ENCODE data around the gene IFT57.
A peak's percentile ranks its signal among the peaks of the same experiment; 100 is the strongest.

Gene IFT57

DNA sequence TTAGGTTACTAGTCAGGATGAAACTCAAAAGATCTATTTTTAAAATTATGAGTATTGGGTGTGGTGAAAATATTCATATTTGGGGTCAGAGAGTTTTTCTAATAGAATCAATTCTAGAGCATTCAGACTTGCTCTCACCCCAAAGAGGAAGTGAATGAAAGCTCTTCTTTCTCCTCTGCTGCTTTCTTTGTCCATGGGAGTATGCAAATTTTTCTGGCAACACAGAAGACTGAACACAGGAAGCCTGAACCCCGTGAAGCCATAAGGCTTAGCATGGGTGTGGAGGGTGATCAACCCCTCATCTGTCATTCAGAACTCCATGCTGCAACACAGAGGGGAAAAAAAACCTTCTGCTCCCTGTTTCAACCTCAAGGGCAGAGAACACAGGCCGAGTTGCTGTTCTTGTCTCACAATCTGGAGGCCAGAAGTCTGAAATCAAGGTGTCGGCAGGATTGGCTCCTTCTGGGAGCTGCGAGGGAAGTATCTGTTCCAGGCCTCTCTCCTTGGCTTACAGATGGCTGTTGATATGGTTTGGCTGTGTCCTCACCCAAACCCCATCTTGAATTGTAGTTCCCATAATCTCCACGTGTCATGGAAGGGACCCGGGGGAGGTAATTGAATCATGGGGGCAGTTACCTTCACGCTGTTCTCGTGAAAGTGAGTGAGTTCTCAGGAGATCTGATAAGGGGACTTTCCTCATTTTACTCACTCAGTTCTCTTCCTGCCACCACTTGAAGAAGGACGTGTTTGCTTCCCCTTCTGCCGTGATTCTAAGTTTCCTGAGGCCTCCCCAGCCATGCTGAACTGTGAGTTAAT is 97.7 kb downstream of the IFT57 start:
- DNase-seq = peak in 3 of 4 experiments; percentile 19 to 59 (median 35)

DNA sequence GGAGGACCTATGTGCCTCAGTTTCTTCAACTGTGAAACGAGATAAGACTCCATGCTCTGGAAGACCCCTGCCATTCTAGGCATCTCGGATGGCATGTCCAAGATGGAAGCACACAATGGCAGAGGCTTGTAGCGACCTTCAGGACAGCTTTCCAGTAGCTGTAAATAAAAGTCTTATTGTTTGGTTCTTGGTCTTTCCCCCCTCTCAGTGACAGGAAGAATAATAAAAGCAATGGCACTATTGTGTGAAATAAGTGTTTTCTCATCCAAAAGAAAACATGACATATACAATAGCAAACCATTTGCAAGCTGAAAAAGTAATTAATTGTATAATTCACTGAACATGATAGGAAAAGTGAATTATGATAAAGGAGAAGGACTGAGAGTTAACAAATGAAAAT is 98.9 kb downstream of the IFT57 start:
- DNase-seq = no peak

GRCh38 chr3:108122276-108122675 is 99.9 kb downstream of the IFT57 start:
- DNase-seq = no peak

DNA sequence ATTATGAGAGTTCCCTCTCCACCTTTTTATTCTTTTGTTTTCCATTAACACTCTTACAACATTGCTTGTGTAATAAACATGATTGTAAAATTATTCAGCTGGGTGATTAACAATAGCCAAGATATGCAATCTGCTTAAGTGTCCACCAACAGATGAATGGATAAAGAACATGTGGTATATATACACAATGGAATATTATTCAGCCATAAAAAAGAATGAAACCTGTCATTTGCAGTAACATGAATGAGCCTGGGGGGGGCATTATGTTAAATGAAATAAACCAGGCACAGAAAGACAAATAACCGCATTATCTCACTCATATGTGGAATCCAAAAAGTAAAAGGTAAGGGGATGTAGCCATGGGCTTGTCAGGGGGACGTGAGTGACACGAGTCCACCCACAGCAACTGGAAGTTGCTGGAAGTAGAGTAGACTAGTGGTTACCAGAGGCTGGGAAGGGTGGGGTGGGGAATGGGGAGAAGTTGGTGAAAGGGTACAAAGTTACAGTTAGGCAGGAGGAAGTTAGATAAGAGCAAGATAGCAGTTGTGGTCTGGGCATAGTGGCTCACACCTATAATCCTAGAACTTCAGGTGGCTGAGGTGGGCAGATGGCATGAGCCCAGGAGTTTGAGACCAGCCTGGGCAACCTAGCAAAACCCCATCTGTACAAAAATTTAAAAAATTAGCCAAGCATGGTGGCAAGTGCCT is 102.7 kb downstream of the IFT57 start:
- DNase-seq = no peak

DNA sequence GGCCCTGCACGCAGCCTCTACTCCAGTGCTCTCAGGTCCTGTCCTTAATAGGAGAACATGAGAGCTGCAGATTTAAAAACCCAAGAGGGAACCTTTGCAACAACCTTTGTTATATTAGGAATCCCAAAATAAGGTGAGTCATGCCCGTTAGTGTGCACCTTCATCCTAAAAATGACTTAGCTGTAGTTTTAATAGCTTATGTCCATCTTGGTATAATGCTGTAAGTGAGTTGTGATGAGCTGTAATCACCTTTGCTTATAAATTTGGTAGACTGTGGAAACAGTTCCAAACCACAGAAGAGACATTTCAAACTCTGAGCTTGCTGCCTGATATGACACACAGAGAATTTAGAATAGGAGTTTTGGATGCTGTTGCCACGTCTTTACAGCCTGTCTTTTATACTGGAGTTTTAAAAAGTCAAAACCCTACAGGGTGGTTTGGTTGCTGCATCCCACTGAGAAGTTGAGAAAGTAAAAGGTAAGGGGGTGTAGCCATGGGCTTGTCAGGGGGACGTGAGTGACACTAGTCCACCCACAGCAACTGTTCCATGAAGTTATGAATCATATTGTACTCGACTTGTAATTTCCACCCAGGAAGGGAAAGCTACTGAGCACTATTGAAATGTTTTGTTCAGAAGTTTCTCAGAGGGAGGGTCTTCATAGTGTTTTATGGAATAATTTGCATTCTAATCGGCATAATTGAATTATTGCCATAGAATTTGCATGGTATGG is 104.0 kb downstream of the IFT57 start:
- DNase-seq = no peak

GRCh38 chr3:108117241-108117775 is 104.9 kb downstream of the IFT57 start:
- no peak for DNase-seq

GRCh38 chr3:108114423-108115065 is 107.7 kb downstream of the IFT57 start:
- DNase-seq = no peak

DNA sequence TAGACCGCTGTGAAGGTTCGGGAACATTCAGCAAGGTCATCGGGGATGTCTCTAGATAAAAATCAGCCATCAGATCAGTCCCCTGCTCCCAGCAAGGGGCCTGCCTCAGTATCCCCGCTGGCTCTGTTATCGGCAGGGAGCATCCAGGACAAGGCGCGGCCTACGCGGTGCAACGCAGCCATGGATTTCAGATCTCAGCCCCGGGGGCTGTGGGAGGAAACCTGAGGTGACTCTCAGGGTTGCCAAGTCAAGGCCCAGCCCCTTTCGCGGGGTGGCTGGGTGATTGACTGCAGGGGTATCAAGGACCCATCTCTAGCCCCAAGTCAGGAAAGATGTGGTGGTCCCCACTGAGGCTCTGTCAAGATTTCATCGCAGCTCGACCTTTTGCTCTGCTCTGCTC is 108.2 kb downstream of the IFT57 start:
- DNase-seq = no peak

DNA sequence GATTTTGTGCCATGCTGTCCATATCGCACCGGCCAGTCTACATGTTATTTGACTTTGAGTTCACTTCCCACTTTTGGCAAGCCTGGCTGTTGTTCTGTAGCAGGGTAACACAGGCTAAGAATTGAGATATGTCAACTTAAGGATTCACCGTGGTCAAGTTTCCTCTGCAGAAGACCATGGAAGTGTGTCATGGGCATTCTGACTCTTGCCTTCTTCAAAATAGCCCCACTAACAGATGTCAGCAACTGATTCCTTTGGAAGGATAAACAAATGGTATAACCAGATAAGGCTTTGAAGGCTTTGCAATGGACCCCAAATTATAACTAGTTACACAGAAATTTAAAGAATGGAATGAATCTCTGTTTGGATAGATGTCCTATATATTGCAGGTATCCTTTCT is 111.3 kb downstream of the IFT57 start:
- DNase-seq = no peak

Data from activated CD4-positive, CD25-positive, alpha-beta regulatory T cell (primary cell).